Nephron progenitor cell (in vitro differentiated cells): ENCODE results near the gene RBM17.
"Not testable (repeated sequence)": the region's sequence is repeated elsewhere in the genome, so short reads cannot be mapped to it uniquely, and the experiment has no call there.

Source experiments
- DNase-seq: peaks from one replicate; pipeline ENCODE4 v3.0.0; 2021
- H3K27ac Mint-ChIP-seq: 2 replicates; pipeline ENCODE4 v1.8.0; 2021; ENCODE audit warnings: mild to moderate bottlenecking, moderate library complexity, mixed read lengths
- H3K27me3 Mint-ChIP-seq: 2 replicates; pipeline ENCODE4 v1.8.0; 2021; ENCODE audit warnings: mild to moderate bottlenecking, low read depth, mixed read lengths; ENCODE audit not compliant: poor library complexity
- H3K36me3 Mint-ChIP-seq: 2 replicates; pipeline ENCODE4 v1.8.0; 2021; ENCODE audit warnings: low read depth, mixed read lengths
- H3K4me1 Mint-ChIP-seq: 2 replicates; pipeline ENCODE4 v1.8.0; 2021; ENCODE audit warnings: mixed read lengths
- H3K4me3 Mint-ChIP-seq: 2 replicates; pipeline ENCODE4 v1.8.0; 2021; ENCODE audit warnings: mild to moderate bottlenecking, moderate library complexity, mixed read lengths
- H3K9me3 Mint-ChIP-seq: 2 replicates; pipeline ENCODE4 v1.8.0; 2021; ENCODE audit warnings: mild to moderate bottlenecking, moderate library complexity, mixed read lengths
- TF ChIP-seq, protein P1 (sequence below): fragments of 200-600 bp; sonication (generic); IDR thresholded peaks from 2 replicates; pipeline ENCODE4 v1.5.0; 2021; ENCODE audit warnings: antibody characterized with exemption

RBM17 gene, protein sequence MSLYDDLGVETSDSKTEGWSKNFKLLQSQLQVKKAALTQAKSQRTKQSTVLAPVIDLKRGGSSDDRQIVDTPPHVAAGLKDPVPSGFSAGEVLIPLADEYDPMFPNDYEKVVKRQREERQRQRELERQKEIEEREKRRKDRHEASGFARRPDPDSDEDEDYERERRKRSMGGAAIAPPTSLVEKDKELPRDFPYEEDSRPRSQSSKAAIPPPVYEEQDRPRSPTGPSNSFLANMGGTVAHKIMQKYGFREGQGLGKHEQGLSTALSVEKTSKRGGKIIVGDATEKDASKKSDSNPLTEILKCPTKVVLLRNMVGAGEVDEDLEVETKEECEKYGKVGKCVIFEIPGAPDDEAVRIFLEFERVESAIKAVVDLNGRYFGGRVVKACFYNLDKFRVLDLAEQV

DNA sequence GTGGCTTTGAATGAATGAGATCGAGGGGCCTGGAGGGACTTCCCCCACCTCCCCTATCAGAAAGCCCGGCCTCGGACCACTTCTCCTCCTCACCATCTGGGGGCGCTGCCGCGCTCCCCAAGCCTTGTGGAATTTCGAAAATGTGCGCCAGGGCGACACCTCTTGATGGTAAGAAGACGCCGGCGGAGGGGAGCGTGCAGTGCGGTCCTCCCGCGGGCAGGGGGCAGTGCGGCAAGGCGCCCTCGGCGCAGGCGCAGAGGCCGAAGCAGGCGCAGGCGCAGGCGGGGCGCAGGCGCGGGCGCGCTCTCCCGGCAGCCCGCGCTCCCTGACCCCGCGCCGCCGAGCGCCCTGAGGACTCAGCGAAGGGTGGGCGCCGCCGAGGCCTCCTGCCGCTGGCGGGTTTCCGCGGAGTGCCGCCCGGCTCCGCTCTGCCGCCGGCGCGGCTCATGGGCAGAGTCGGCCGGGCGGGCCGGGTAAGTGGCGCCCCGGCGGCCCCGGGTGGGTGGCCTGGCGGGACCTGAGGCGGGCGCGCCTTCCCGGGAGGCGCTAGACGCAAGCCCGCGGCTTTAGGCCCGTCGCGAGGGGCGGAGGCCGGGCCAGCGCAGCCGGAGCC is at the start of gene RBM17:
Gene RBM17 (plus strand): TSS at position 314 of the 613 bp plus-strand sequence. CDS start 8,032 bp downstream, outside the sequence.
- H3K4me1 Mint-ChIP-seq = peaks cover 45% of the 10 kb centered on the region
- peaks cover 5% of the 10 kb centered on the region for H3K9me3 Mint-ChIP-seq
- H3K27ac Mint-ChIP-seq = peak within 1 kb of the TSS; percentile 72
- DNase-seq = peak; percentile 96
- H3K36me3 Mint-ChIP-seq = peaks cover 13% of the 10 kb centered on the region
- TF ChIP-seq, protein P1, sequence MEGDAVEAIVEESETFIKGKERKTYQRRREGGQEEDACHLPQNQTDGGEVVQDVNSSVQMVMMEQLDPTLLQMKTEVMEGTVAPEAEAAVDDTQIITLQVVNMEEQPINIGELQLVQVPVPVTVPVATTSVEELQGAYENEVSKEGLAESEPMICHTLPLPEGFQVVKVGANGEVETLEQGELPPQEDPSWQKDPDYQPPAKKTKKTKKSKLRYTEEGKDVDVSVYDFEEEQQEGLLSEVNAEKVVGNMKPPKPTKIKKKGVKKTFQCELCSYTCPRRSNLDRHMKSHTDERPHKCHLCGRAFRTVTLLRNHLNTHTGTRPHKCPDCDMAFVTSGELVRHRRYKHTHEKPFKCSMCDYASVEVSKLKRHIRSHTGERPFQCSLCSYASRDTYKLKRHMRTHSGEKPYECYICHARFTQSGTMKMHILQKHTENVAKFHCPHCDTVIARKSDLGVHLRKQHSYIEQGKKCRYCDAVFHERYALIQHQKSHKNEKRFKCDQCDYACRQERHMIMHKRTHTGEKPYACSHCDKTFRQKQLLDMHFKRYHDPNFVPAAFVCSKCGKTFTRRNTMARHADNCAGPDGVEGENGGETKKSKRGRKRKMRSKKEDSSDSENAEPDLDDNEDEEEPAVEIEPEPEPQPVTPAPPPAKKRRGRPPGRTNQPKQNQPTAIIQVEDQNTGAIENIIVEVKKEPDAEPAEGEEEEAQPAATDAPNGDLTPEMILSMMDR = peak; percentile 100
- no peaks in the 10 kb centered on the region for H3K27me3 Mint-ChIP-seq
- peak within 1 kb of the TSS; percentile 91 for H3K4me3 Mint-ChIP-seq

DNA sequence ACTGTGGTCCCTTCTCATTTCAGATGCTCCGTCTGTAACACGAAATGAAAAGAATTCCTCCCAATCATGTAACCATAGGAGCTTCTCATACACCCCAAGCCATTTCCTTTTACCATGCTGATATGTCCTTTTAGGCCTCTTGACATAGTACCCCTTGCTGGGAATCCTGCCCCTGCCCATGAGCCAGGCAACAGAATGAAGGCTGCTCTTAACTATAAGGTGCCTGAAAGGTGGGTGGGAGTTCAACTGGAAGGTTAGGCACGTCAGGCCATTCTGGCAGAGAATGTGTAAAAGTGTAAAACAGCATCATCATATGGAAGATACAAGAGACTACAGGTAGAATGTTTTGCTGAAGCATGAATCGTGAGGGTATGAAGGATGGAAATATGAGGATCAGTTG is 49.1 kb upstream of the RBM17 start:
- DNase-seq = no peak

DNA sequence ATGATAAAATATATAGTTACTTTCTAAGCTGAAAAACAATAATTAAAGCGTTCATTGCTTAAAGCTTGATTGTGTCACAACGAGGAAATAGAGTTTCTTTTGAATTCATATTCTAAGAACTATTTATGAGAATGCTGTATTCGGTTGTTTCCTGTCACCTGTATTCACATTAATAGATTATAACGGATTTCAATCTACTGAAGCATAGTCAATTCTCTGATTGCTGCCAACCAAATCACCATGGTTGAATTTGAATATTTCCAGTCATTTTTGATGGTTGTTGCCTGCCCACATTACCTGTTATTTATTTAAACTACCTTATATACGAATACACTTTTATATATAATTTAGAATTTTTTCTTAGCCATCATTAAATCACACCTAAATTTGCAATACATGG is 48.6 kb upstream of the RBM17 start:
- peaks cover 21% of the 10 kb centered on the region for H3K4me1 Mint-ChIP-seq
- no peak overlapping the region for H3K27ac Mint-ChIP-seq
- no peaks in the 10 kb centered on the region for H3K36me3 Mint-ChIP-seq
- no peak overlapping the region for H3K4me3 Mint-ChIP-seq
- TF ChIP-seq, protein P1 = no peak
- no peak for DNase-seq
- H3K9me3 Mint-ChIP-seq = peaks cover 4% of the 10 kb centered on the region
- H3K27me3 Mint-ChIP-seq = peaks cover 44% of the 10 kb centered on the region

More for the DNA sequence above, 49.1 kb upstream of the RBM17 start:
- H3K4me3 Mint-ChIP-seq = no peak overlapping the region
- peaks cover 41% of the 10 kb centered on the region for H3K27me3 Mint-ChIP-seq
- no peak overlapping the region for H3K27ac Mint-ChIP-seq
- TF ChIP-seq, protein P1 = no peak
- no peaks in the 10 kb centered on the region for H3K36me3 Mint-ChIP-seq
- H3K4me1 Mint-ChIP-seq = peaks cover 24% of the 10 kb centered on the region
- H3K9me3 Mint-ChIP-seq = peaks cover 4% of the 10 kb centered on the region

DNA sequence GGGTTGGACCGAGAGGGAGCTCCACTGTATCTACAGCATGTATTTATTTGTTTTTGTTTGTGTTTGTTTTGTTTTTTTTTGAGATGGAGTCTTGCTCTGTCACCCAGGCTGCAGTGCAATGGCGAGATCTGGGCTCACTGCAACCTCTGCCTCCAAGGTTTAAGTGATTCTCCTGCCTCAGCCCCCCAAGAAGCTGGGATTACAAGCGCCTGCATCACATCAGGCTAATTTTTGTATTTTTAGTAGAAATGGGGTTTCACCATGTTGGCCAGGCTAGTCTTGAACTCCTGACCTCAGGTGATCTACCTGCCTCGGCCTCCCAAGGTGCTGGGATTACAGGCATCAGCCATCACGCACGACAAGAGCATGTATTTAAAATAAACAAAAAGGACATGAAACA is 45.5 kb upstream of the RBM17 start:
- H3K9me3 Mint-ChIP-seq, H3K36me3 Mint-ChIP-seq, H3K4me3 Mint-ChIP-seq, H3K4me1 Mint-ChIP-seq, DNase-seq, H3K27ac Mint-ChIP-seq: not testable (repeated sequence)
- H3K27me3 Mint-ChIP-seq = peaks cover 44% of the 10 kb centered on the region

DNA sequence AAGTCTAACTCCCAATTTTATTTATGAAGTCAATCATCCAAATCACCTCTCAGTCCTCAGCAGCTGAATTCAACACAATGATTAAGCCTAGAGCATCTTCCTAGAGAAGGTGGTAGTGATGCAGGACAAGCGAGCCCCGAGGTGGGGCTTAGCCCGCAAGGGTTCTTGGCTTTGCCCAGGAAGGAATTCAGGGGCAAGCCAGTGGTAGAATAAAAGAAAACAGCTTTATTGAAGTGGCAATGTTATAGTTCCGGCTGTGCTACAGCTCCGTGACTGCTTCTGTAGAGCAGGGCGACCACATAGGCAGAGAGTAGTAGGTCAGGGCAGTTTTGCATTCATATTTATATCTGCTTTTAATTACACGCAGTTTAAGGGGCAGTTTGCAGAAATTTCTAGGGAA is 44.8 kb upstream of the RBM17 start:
- DNase-seq = no peak
- H3K9me3 Mint-ChIP-seq = no peaks in the 10 kb centered on the region
- TF ChIP-seq, protein P1 = no peak
- H3K27me3 Mint-ChIP-seq = peaks cover 46% of the 10 kb centered on the region
- no peak overlapping the region for H3K27ac Mint-ChIP-seq
- no peaks in the 10 kb centered on the region for H3K4me1 Mint-ChIP-seq
- no peak overlapping the region for H3K4me3 Mint-ChIP-seq
- no peaks in the 10 kb centered on the region for H3K36me3 Mint-ChIP-seq

DNA sequence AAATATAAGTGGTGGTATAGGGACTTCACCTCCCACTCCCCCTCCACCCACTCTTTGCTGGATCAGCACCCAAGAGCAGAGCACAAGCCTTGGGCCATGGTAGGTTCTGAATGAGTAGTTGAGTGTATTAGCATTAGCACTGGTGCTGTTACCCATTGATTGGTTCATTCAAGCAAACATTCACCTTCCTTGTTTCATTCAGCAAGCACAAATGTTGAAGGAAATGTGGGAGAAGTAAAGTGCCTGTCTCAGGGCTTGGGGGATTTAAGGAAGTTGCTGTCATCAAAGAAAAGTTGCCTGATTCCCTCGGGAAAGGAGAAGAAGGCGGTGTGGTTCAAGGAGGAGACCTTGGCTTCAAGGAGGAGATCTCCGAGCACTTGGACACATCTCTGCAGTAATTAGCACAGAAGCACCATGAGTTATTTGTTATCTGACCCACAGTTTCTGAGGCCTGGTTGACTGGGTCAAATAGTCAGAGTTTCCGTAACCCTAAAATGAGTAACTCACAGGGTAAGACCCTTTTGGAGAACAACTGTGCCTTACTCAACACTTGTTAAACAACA is 44.0 kb upstream of the RBM17 start:
- H3K27me3 Mint-ChIP-seq = peaks cover 46% of the 10 kb centered on the region
- no peaks in the 10 kb centered on the region for H3K9me3 Mint-ChIP-seq
- no peak overlapping the region for H3K27ac Mint-ChIP-seq
- DNase-seq = no peak
- H3K4me3 Mint-ChIP-seq = no peak overlapping the region
- TF ChIP-seq, protein P1 = no peak
- H3K36me3 Mint-ChIP-seq = no peaks in the 10 kb centered on the region
- no peaks in the 10 kb centered on the region for H3K4me1 Mint-ChIP-seq
